Right atrium auricular region (tissue), 2 donors: ENCODE measurements around the gene LDLRAD3. TPM values are rescaled to one million over a fixed set of nuclear protein-coding genes. Genes with fewer than 3 reads are reported as not detected.
A peak's percentile ranks its signal among the peaks of the same experiment; 100 is the strongest.

Experiments
- DNase-seq: peaks from one replicate; pipeline ENCODE4 v3.0.0-alpha.2; 2019; ENCODE audit warnings: low spot score
- H3K27ac ChIP-seq, 2 donors: fragments of 200-600 bp; sonication (generic); 1 replicate in 1 of 2; 2 replicates in 1 of 2; pipeline ENCODE4 v1.5.1; 2016 to 2019
- H3K27me3 ChIP-seq, 2 donors: fragments of 200-600 bp; sonication (generic); one replicate each; pipeline versions ENCODE4 v1.5.1 to v1.6.0; 2017 to 2019
- H3K36me3 ChIP-seq: fragments of 200-600 bp; sonication (generic); one replicate; pipeline ENCODE4 v1.5.1; 2016
- H3K4me1 ChIP-seq, 2 donors: fragments of 200-600 bp; sonication (generic); one replicate each; pipeline versions ENCODE4 v1.5.1 to v1.6.0; 2017 to 2019
- H3K4me3 ChIP-seq, 2 donors: fragments of 200-600 bp; sonication (generic); 1 replicate in 1 of 2; 2 replicates in 1 of 2; pipeline ENCODE4 v1.5.1; 2017 to 2019; ENCODE audit warnings: mild to moderate bottlenecking in 1 of 2, moderate library complexity in 1 of 2
- H3K9me3 ChIP-seq, 2 donors: fragments of 200-600 bp; sonication (generic); one replicate each; pipeline ENCODE4 v1.5.1; 2019
- total RNA-seq, 2 donors: library from RNA; depleted of rRNA; stranded (reverse); fragments of >200 nt; gene quantifications; one replicate each; pipeline ENCODE4 v1.1.0, GENCODE V29; 2016
- TF ChIP-seq, protein P1 (sequence below), 2 donors: fragments of 200-600 bp; sonication (generic); IDR thresholded peaks; one replicate each; pipeline ENCODE4 v1.5.1; 2019; ENCODE audit warnings: antibody characterized with exemption in 2 of 2

The LDLRAD3 gene
- total RNA-seq, 2 donors from 2014 or later = 3.6 to 7.0 TPM

DNA sequence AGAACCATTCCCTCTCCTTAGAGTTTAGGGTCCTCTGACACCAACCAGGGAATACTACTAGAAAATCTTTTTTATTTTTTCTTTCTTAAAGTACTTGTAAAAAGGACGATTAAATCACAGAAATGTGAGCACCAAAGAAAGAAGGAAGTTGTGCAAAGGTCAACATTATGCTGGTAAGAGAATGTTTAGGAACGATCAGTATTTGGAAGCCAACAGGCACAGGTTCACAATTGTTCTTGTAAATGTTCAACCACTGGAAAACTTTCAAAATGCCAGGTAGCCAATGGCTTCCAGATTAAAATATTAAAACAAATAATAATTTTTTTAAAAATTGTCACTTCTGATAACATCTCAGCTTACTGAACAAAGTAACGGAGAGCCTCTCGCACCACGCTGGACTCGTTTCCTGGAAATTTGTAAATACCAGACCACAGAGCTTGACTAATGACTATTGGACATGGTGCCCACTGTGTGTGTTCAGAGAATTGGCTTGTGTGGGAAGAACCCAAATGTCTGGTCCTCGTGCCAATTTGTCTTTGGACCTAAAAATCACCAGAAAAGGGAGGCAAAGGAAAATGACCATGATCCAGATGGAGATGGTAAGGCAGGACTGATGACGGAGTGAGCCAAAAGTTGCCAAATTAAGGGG, 324.6 kb downstream of the LDLRAD3 start:
- TF ChIP-seq, protein P1, sequence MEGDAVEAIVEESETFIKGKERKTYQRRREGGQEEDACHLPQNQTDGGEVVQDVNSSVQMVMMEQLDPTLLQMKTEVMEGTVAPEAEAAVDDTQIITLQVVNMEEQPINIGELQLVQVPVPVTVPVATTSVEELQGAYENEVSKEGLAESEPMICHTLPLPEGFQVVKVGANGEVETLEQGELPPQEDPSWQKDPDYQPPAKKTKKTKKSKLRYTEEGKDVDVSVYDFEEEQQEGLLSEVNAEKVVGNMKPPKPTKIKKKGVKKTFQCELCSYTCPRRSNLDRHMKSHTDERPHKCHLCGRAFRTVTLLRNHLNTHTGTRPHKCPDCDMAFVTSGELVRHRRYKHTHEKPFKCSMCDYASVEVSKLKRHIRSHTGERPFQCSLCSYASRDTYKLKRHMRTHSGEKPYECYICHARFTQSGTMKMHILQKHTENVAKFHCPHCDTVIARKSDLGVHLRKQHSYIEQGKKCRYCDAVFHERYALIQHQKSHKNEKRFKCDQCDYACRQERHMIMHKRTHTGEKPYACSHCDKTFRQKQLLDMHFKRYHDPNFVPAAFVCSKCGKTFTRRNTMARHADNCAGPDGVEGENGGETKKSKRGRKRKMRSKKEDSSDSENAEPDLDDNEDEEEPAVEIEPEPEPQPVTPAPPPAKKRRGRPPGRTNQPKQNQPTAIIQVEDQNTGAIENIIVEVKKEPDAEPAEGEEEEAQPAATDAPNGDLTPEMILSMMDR (IDR thresholded peaks at IDR 0.05) = no peak
- Histone ChIP-seq H3K36me3 (peaks cover 18% of the 10 kb centered on the region), H3K9me3 (peaks cover 0 to 12% of the 10 kb centered on the region in 2 donors), H3K27me3 (no peaks in the 10 kb centered on the region), H3K4me3 (no peak overlapping the region), H3K27ac (no peak overlapping the region), H3K4me1 (no peaks in the 10 kb centered on the region)
- no peak for DNase-seq

DNA sequence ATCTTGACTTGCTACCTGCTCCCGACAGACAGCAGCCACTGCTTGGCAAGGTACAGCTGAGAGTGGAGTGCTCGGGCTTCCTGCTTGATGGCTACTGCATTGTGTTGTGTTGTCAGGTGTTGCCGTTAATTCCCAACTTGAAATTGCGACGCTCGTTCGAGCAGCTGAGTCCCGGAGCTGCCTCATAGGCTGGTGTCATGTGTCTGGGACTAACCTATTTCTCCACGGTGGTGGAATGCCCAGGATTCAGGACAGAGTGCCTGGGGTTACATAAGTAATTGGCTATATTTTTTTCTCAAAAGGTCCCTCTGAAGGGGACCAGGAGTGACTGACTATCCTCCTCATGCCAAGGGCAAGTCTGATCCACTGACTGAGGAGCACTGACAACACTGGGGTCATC, 326.8 kb downstream of the LDLRAD3 start:
- Histone ChIP-seq H3K27ac (no peak overlapping the region), H3K27me3 (no peaks in the 10 kb centered on the region), H3K36me3 (peaks cover 41% of the 10 kb centered on the region), H3K9me3 (peaks cover 0 to 12% of the 10 kb centered on the region in 2 donors), H3K4me1 (no peaks in the 10 kb centered on the region), H3K4me3 (no peak overlapping the region)
- TF ChIP-seq, protein P1 (IDR thresholded peaks at IDR 0.05) = no peak
- no peak for DNase-seq

DNA sequence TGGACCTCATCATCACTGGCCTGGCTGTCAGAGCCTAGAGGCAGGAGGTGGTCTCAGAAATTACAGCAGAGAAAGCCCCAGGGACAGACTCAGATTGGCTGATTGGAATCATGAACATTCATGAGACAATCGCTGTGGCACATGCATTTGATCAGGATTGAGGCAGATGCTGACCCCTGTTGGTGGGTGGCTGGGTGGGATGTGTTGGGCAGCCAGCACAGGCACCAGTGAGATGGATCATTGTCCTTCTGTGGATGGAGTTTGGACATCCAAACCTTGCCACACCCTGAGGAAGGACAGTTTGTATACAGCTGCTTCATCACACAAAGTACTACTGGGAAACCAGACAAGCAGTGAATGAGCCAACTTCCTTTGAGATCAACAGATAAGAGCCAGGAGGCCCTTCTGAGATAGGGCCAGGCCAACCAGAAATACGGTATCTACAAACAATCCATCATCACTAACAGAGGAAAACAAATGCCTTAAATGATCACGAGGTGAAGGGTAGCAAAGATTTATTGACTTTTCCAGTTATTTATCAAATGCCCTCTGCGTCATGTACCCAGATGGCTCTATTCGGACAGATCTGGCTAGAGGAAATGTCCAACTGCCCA, 328.0 kb downstream of the LDLRAD3 start:
- no peak overlapping the region for H3K4me3 ChIP-seq
- no peak overlapping the region for H3K27ac ChIP-seq
- no peak for DNase-seq
- no peaks in the 10 kb centered on the region for H3K27me3 ChIP-seq
- H3K36me3 ChIP-seq = peaks cover 53% of the 10 kb centered on the region
- TF ChIP-seq, protein P1 (IDR thresholded peaks at IDR 0.05) = no peak
- H3K4me1 ChIP-seq = no peaks in the 10 kb centered on the region
- peaks cover 0 to 12% of the 10 kb centered on the region in 2 donors for H3K9me3 ChIP-seq

DNA sequence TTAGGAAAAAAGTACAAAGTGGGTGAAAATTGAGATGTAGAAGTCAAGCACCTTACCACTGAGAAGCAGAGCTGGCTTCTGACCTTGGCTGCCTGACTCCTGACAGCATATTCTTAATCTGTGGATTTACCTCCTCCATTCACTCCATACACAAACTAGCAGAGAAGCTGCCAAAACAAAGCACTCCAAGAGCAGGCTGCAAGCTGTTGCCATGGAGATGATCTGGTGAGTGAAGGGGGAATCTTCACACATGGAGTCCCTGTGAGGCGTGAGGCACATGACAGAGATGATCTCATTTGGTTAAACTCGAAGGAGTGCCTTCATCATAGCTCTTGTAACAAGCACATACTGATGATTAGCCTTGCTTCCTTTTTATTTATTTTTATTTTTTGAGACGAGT, 329.2 kb downstream of the LDLRAD3 start:
- TF ChIP-seq, protein P1 (IDR thresholded peaks at IDR 0.05) = no peak
- no peaks in the 10 kb centered on the region for H3K4me1 ChIP-seq
- peaks cover 54% of the 10 kb centered on the region for H3K36me3 ChIP-seq
- H3K4me3 ChIP-seq = no peak overlapping the region
- no peak overlapping the region for H3K27ac ChIP-seq
- DNase-seq = peak; percentile 16
- no peaks in the 10 kb centered on the region for H3K27me3 ChIP-seq
- H3K9me3 ChIP-seq = peaks cover 0 to 12% of the 10 kb centered on the region in 2 donors

DNA sequence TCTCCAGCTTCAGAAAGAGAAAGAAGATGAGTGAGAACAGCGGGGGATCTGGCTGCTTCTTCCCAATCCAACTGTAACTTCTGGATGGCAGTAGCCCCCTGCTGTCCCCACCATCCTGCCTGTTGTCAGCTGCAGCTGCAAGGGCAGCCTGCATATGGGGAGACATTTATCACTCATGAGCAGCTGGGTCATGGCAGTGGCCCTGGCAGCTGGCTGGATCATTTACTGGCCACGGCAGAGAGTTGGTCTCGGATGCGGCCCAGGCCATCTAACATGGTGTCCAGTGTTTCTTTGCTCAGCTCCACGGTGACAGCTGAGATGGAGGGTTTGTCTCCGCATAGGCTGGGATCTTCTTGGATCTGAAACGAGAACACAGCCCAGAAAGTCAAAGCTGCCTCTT, 330.6 kb downstream of the LDLRAD3 start:
- H3K36me3 ChIP-seq = peaks cover 54% of the 10 kb centered on the region
- peaks cover 0 to 12% of the 10 kb centered on the region in 2 donors for H3K9me3 ChIP-seq
- H3K4me3 ChIP-seq = no peak overlapping the region

More for the DNA sequence above, 330.6 kb downstream of the LDLRAD3 start:
- H3K27me3 ChIP-seq = no peaks in the 10 kb centered on the region
- peak; percentile 38 for DNase-seq
- TF ChIP-seq, protein P1 (IDR thresholded peaks at IDR 0.05) = no peak
- H3K27ac ChIP-seq = no peak overlapping the region
- no peaks in the 10 kb centered on the region for H3K4me1 ChIP-seq
